ENCODE results near the gene KXD1.

DNA sequence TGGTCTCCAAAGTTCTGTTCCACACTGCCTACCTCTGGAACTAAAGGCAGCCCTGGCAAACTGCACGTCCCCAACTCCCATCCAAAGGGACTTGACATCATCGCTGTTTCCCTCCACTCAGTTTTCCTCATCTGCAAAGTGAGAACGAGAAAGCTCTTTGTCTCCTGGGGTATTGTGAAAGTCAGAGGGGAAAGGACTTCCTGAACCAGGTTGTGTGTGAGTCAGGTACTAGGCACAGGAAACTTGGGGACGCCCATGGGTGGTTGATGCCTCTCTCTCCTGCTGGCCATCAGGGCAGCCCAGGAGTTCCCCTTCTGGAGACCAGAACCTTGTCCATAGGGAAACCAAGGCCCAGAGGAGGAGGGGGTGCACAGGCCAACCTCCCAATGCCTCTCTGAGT lies 44.2 kb downstream of the KXD1 start:
- TF ChIP-seq, protein P1, sequence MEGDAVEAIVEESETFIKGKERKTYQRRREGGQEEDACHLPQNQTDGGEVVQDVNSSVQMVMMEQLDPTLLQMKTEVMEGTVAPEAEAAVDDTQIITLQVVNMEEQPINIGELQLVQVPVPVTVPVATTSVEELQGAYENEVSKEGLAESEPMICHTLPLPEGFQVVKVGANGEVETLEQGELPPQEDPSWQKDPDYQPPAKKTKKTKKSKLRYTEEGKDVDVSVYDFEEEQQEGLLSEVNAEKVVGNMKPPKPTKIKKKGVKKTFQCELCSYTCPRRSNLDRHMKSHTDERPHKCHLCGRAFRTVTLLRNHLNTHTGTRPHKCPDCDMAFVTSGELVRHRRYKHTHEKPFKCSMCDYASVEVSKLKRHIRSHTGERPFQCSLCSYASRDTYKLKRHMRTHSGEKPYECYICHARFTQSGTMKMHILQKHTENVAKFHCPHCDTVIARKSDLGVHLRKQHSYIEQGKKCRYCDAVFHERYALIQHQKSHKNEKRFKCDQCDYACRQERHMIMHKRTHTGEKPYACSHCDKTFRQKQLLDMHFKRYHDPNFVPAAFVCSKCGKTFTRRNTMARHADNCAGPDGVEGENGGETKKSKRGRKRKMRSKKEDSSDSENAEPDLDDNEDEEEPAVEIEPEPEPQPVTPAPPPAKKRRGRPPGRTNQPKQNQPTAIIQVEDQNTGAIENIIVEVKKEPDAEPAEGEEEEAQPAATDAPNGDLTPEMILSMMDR (IDR thresholded peaks at IDR 0.05), result no peak
- TF ChIP-seq POLR2AphosphoS5 (IDR thresholded peaks at IDR 0.05), result no peak
- no peak for TF ChIP-seq POLR2A (IDR thresholded peaks at IDR 0.05)
- no peak for TF ChIP-seq EP300 (IDR thresholded peaks at IDR 0.05)

Data from sigmoid colon (tissue), 4 donors.